PC-9 (cell line): ENCODE results near the gene HOXB6. TPM values are rescaled to one million over a fixed set of nuclear protein-coding genes. Genes with fewer than 3 reads are reported as not detected.

Source experiments
- BruUV-seq: library from RNA; stranded (reverse); fragments of 400-500 nt; replicated peaks from 2 replicates; lab custom pipeline; 2021; lab: Mats Ljungman, UMichigan
- CTCF ChIA-PET: fragments of 300-600 bp; sonication (Branson Sonifier 250); formaldehyde crosslinking; loops from one replicate; lab custom pipeline; 2022; ENCODE audit warnings: antibody characterized with exemption; lab: Charles Lee
- POLR2A ChIA-PET: fragments of 300-600 bp; sonication (Branson Sonifier 250); formaldehyde crosslinking; loops from one replicate; lab custom pipeline; 2022; ENCODE audit warnings: antibody characterized with exemption; ENCODE audit not compliant: unreplicated experiment; lab: Charles Lee
- DNase-seq, 2 experiments: peaks; one replicate each; pipeline versions ENCODE4 v3.0.0 to v3.0.0-alpha.2; 2015 to 2022; ENCODE audit warnings: mixed read lengths in 1 of 2
- H2AFZ ChIP-seq: fragments of 200-600 bp; sonication (generic); 2 replicates; pipeline ENCODE4 v1.8.1; 2017; ENCODE audit warnings: antibody characterized with exemption
- H3F3A ChIP-seq: fragments of 200-600 bp; sonication (generic); 2 replicates; pipeline ENCODE4 v1.8.1; 2017; ENCODE audit warnings: antibody characterized with exemption, mild to moderate bottlenecking, low read depth; ENCODE audit not compliant: insufficient read depth
- H3K27ac ChIP-seq: fragments of 200-600 bp; sonication (generic); 2 replicates; pipeline ENCODE4 v1.6.1; 2016; ENCODE audit warnings: mixed run types
- H3K27me3 ChIP-seq: fragments of 200-600 bp; sonication (generic); 2 replicates; pipeline ENCODE4 v1.6.1; 2016; ENCODE audit warnings: low read depth, mixed run types; ENCODE audit not compliant: insufficient read depth
- H3K36me3 ChIP-seq: fragments of 200-600 bp; sonication (generic); 2 replicates; pipeline ENCODE4 v1.6.1; 2016; ENCODE audit warnings: low read depth, mixed run types
- H3K4me1 ChIP-seq: fragments of 200-600 bp; sonication (generic); replicated peaks from 2 replicates; pipeline ENCODE4 v1.6.1; 2016; ENCODE audit warnings: mixed run types; ENCODE audit not compliant: insufficient read depth
- H3K4me2 ChIP-seq: fragments of 200-600 bp; sonication (generic); 2 replicates; pipeline ENCODE4 v1.6.1; 2017; ENCODE audit warnings: mixed run types
- H3K4me3 ChIP-seq: fragments of 200-600 bp; sonication (generic); 2 replicates; pipeline ENCODE4 v1.6.1; 2016; ENCODE audit warnings: mixed run types
- H3K79me2 ChIP-seq: fragments of 200-600 bp; sonication (generic); 2 replicates; pipeline ENCODE4 v1.6.1; 2017; ENCODE audit warnings: low read depth, mixed run types
- H3K9me2 ChIP-seq: fragments of 200-600 bp; sonication (generic); 2 replicates; pipeline ENCODE4 v1.8.1; 2017; ENCODE audit warnings: mild to moderate bottlenecking; ENCODE audit not compliant: insufficient read depth
- H3K9me3 ChIP-seq: fragments of 200-600 bp; sonication (generic); 2 replicates; pipeline ENCODE4 v1.8.1; 2016; ENCODE audit warnings: low read depth; ENCODE audit not compliant: insufficient read depth
- H4K20me1 ChIP-seq: fragments of 200-600 bp; sonication (generic); 2 replicates; pipeline ENCODE4 v1.8.1; 2017; ENCODE audit not compliant: insufficient read depth
- EZH2 ChIP-seq: fragments of 200-600 bp; sonication (generic); IDR thresholded peaks from 2 replicates; pipeline ENCODE4 v1.8.0; 2017; ENCODE audit warnings: antibody characterized with exemption, low read depth
- intact Hi-C: fragments of 100-400 bp; cut with micrococcal nuclease; formaldehyde crosslinking; loops from one replicate; pipeline ENCODE4 v1.10.0; 2022; ENCODE audit not compliant: unreplicated experiment
- total RNA-seq: library from RNA; stranded (reverse); gene quantifications from 2 replicates; pipeline ENCODE4 v1.2.3, GENCODE V29; 2021
- TF ChIP-seq, protein P1 (sequence below): fragments of 200-600 bp; sonication (generic); conservative IDR thresholded peaks from 2 replicates; pipeline ENCODE4 v1.6.1; 2017; ENCODE audit warnings: mixed run types, antibody characterized with exemption, mild to moderate bottlenecking, moderate library complexity

HOXB6 gene
- total RNA-seq, 1 experiment from 2014 or later: 30.7 TPM

DNA sequence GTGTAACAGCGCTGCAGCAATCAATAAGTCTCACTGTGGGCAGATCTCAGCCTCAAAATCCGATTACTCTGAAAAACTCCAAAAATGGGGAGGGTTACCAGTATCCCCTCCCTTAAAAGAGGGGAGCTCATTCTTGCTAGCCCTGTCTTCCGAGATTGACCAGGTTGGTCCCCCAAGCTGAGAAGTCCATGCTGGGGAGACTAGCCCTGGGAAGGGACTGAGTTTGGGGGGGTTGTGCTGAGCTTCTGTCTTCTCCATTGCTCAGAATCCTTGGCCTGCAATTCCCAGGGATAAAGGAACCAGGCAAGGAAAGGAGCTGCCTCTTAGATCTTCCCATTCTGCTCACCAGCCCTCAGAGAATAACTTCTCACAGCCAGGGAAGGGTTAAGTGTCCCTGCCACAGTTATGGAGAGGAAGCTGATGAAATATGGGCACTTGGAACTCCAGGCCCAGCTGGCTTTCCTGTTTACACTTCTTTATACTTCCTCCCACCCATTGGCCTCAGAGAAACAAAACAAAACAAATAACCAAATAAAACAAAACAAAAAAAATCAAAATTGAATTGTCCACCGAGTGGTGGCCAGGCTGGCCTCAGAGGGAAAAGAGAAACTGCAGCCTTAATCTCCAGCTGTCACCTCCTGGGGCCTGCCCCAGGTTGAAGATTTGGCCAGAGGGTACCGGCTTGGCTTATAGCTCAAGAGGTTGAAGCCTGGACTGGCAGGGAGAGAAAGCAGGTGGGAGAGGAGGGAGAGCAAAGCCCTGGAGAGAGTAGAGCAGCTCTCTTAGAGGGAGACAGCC is 17.3 kb downstream of the HOXB6 start:
- Histone ChIP-seq H3K4me3 (no peak overlapping the region), H3K27me3 (no peaks in the 10 kb centered on the region), H3K9me3 (no peaks in the 10 kb centered on the region), H4K20me1 (no peaks in the 10 kb centered on the region), H3K4me1 (peaks cover 12% of the 10 kb centered on the region), H3F3A (peaks cover 13% of the 10 kb centered on the region; the same call in 1 of the 2 replicates), H2AFZ (no peak overlapping the region), H3K36me3 (no peaks in the 10 kb centered on the region; the same call in 1 of the 2 replicates), H3K27ac (peak overlapping the region; percentile 23; the same call in 1 of the 2 replicates), H3K4me2 (no peak overlapping the region; the same call in 1 of the 2 replicates), H3K79me2 (0 out of 2 replicates have a peak, but pooled peaks cover 5% of the 10 kb centered on the region), H3K9me2 (no peaks in the 10 kb centered on the region)
- intact Hi-C loops: loop anchor here (1.0 kb wide), 1 partner anchor 26 kb away; no protein-coding TSS in a partner anchor
- POLR2A ChIA-PET: interaction anchor here (0.6 kb wide), 1 partner anchor 22 kb away, joined by 7 read pairs; no protein-coding TSS in a partner anchor
- TF ChIP-seq, protein P1, sequence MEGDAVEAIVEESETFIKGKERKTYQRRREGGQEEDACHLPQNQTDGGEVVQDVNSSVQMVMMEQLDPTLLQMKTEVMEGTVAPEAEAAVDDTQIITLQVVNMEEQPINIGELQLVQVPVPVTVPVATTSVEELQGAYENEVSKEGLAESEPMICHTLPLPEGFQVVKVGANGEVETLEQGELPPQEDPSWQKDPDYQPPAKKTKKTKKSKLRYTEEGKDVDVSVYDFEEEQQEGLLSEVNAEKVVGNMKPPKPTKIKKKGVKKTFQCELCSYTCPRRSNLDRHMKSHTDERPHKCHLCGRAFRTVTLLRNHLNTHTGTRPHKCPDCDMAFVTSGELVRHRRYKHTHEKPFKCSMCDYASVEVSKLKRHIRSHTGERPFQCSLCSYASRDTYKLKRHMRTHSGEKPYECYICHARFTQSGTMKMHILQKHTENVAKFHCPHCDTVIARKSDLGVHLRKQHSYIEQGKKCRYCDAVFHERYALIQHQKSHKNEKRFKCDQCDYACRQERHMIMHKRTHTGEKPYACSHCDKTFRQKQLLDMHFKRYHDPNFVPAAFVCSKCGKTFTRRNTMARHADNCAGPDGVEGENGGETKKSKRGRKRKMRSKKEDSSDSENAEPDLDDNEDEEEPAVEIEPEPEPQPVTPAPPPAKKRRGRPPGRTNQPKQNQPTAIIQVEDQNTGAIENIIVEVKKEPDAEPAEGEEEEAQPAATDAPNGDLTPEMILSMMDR: no peak
- no peak for TF ChIP-seq EZH2
- CTCF ChIA-PET: interaction anchor here (0.8 kb wide), 1 partner anchor 70 kb away, joined by 10 read pairs; no protein-coding TSS in a partner anchor
- no peak for DNase-seq
- BruUV-seq: no TSS peak

DNA sequence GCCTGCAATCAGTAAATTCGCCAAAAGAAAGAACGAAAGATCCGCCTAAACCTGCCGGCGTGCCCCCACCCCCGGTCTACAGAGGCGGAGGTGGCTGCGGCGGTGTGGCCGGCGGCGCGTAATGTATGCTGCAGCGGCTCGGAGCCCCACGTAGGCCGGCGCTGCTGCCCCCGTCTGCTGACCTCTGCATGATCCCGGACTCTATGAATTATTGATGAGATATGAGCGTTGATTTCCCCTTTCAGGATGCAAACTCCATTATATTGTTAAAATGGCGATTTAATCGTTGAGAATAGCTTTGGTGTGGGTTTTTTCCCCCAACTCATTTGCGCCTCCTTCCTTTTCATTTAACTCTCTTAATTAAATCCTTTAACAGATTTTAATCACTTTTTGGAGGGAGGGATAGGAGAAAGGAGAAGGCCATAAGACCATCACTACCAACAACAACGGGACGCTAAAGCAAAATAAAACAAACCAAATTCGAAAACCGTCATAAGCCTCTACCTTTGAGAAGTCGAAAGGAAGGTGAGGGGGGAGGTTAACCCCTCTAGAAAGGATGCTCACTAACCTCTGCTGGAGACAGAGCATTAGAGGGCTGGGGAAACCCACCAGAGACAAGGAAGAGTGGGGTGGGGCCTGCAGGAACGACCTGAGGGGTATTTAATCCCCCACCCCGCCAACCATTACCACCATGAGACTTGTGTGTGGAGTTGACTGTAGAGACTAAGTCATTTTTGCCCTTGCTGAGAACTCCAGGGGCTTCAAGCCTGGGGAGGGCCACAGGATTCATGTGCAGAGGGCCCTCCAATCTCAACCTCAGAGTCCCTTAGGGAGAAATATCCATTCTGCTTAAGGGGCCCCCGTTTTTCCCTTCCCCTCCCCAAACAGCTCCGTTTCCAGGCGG is 18.2 kb downstream of the HOXB6 start:
- 0 out of 2 replicates have a peak, but pooled peaks cover 5% of the 10 kb centered on the region for H3K79me2 ChIP-seq
- intact Hi-C loops: loop anchor here (1.0 kb wide), 1 partner anchor 27 kb away; no protein-coding TSS in a partner anchor
- H3K27ac ChIP-seq: no peak overlapping the region
- peak overlapping the region; percentile 98 for H3K4me2 ChIP-seq
- ChIA-PET CTCF (interaction anchor here (0.8 kb wide), 1 partner anchor 69 kb away, joined by 10 read pairs; no protein-coding TSS in a partner anchor), POLR2A (interaction anchor here (0.6 kb wide), 1 partner anchor 23 kb away, joined by 7 read pairs; no protein-coding TSS in a partner anchor)
- H3K9me3 ChIP-seq: no peaks in the 10 kb centered on the region
- no peak overlapping the region for H2AFZ ChIP-seq
- H3K4me1 ChIP-seq: peaks cover 12% of the 10 kb centered on the region
- H3F3A ChIP-seq: peaks cover 13% of the 10 kb centered on the region; the same call in 1 of the 2 replicates
- H3K36me3 ChIP-seq: no peaks in the 10 kb centered on the region
- no peaks in the 10 kb centered on the region for H4K20me1 ChIP-seq
- no peaks in the 10 kb centered on the region for H3K9me2 ChIP-seq
- TF ChIP-seq, protein P1: no peak
- TF ChIP-seq EZH2: no peak
- no peak for DNase-seq
- H3K4me3 ChIP-seq: peak overlapping the region; percentile 67; the same call in 1 of the 2 replicates
- no peaks in the 10 kb centered on the region for H3K27me3 ChIP-seq
- BruUV-seq: no TSS peak
